Activated CD4-positive, alpha-beta T cell treated with anti-CD3 and anti-CD28 coated beads for 1 hour (primary cell): Measurements from ENCODE around the gene CARNS1.

Experiments
- DNase-seq: peaks from one replicate; pipeline ENCODE4 v3.0.0-alpha.2; 2020

Gene CARNS1

GRCh38 chr11:67415501-67416304 is at the start of gene CARNS1:
TSS of gene CARNS1 (plus strand) at chr11:67415678. CDS start at chr11:67416200, 522 bp downstream.
- DNase-seq: no peak

- no peak for DNase-seq
These were observed 49.6 kb upstream of the CARNS1 start for GRCh38 chr11:67365736-67366444.

- no peak for DNase-seq
These were observed 48.9 kb upstream of the CARNS1 start for GRCh38 chr11:67366546-67366945.

- DNase-seq: no peak
These were observed 48.3 kb upstream of the CARNS1 start for GRCh38 chr11:67366961-67367760.

- no peak for DNase-seq
These were observed 47.7 kb upstream of the CARNS1 start for GRCh38 chr11:67367761-67368227.

- no peak for DNase-seq
These were observed 46.9 kb upstream of the CARNS1 start for GRCh38 chr11:67368621-67369020.

GRCh38 chr11:67369275-67369674 is 46.2 kb upstream of the CARNS1 start:
- DNase-seq: no peak

- DNase-seq: no peak
These were observed 45.6 kb upstream of the CARNS1 start for GRCh38 chr11:67369801-67370284.

GRCh38 chr11:67370351-67371076 is 45.0 kb upstream of the CARNS1 start:
- DNase-seq: no peak

- DNase-seq: no peak
These were observed 44.1 kb upstream of the CARNS1 start for GRCh38 chr11:67371189-67371910.

- no peak for DNase-seq
These were observed 43.6 kb upstream of the CARNS1 start for GRCh38 chr11:67371911-67372320.

- DNase-seq: no peak
These were observed 43.0 kb upstream of the CARNS1 start for GRCh38 chr11:67372321-67372992.

GRCh38 chr11:67372993-67373647 is 42.4 kb upstream of the CARNS1 start, which contains the start of gene CLCF1:
TSS of gene CLCF1 (minus strand) at chr11:67373598. CDS start at chr11:67373539, 59 bp downstream.
- no peak for DNase-seq

GRCh38 chr11:67373648-67374570 is 41.6 kb upstream of the CARNS1 start:
- peak; percentile 58 for DNase-seq

- no peak for DNase-seq
These were observed 40.8 kb upstream of the CARNS1 start for GRCh38 chr11:67374571-67375281.

GRCh38 chr11:67375320-67376055 is 40.0 kb upstream of the CARNS1 start:
- no peak for DNase-seq

GRCh38 chr11:67376063-67376820 is 39.2 kb upstream of the CARNS1 start:
- DNase-seq: no peak
